ENCODE measurements around the gene TICAM2.

The TICAM2 gene

GRCh38 chr5:115568668-115569067 lies 33.6 kb downstream of the TICAM2 start:
- ChIA-PET CTCF (interaction anchor here (9.4 kb wide), 1 partner anchor 260 kb away, joined by 151 read pairs; no protein-coding TSS in a partner anchor), POLR2A (no interaction called here)
- Histone ChIP-seq H3K4me3 (ENCODE audit: low read depth, low read length) (no peak overlapping the region), H3K27ac (ENCODE audit: extremely low read depth, low read depth, low read length) (no peak overlapping the region), H3K9me3 (ENCODE audit: control insufficient read depth, insufficient read depth, low read depth, low read length) (no peaks in the 10 kb centered on the region), H3K4me1 (ENCODE audit: control insufficient read depth, insufficient read depth, low read length) (no peaks in the 10 kb centered on the region), H3K36me3 (ENCODE audit: control insufficient read depth in 2 of 2, insufficient read depth in 1 of 2, low read length in 2 of 2) (no peaks in the 10 kb centered on the region)
- no peak for TF ChIP-seq ZBTB7A (tag by site-specific recombination; IDR thresholded peaks at IDR 0.05; ENCODE audit: low read depth)
- no peak for TF ChIP-seq ZIC2 (tag by site-specific recombination; IDR thresholded peaks at IDR 0.05)
- no peak for TF ChIP-seq ZNF555 (tag by site-specific recombination; conservative IDR thresholded peaks at IDR 0.05)
- TF ChIP-seq ZNF112 (tag by site-specific recombination; IDR thresholded peaks at IDR 0.05): no peak
- TF ChIP-seq TRIM28 (IDR thresholded peaks at IDR 0.05; ENCODE audit: borderline replicate concordance, low read length): no peak
- TF ChIP-seq, protein P1, sequence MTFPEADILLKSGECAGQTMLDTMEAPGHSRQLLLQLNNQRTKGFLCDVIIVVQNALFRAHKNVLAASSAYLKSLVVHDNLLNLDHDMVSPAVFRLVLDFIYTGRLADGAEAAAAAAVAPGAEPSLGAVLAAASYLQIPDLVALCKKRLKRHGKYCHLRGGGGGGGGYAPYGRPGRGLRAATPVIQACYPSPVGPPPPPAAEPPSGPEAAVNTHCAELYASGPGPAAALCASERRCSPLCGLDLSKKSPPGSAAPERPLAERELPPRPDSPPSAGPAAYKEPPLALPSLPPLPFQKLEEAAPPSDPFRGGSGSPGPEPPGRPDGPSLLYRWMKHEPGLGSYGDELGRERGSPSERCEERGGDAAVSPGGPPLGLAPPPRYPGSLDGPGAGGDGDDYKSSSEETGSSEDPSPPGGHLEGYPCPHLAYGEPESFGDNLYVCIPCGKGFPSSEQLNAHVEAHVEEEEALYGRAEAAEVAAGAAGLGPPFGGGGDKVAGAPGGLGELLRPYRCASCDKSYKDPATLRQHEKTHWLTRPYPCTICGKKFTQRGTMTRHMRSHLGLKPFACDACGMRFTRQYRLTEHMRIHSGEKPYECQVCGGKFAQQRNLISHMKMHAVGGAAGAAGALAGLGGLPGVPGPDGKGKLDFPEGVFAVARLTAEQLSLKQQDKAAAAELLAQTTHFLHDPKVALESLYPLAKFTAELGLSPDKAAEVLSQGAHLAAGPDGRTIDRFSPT (tag by site-specific recombination; IDR thresholded peaks at IDR 0.05): no peak
- TF ChIP-seq ZNF626 (tag by site-specific recombination; IDR thresholded peaks at IDR 0.05): no peak
- no peak for TF ChIP-seq ZNF792 (tag by site-specific recombination; IDR thresholded peaks at IDR 0.05)
- no peak for TF ChIP-seq RBAK (tag by site-specific recombination; IDR thresholded peaks at IDR 0.05)
- no peak for TF ChIP-seq ZNF24 (tag by site-specific recombination; IDR thresholded peaks at IDR 0.05)
- TF ChIP-seq SCRT1 (tag by site-specific recombination; IDR thresholded peaks at IDR 0.05; ENCODE audit: borderline replicate concordance): no peak

DNA sequence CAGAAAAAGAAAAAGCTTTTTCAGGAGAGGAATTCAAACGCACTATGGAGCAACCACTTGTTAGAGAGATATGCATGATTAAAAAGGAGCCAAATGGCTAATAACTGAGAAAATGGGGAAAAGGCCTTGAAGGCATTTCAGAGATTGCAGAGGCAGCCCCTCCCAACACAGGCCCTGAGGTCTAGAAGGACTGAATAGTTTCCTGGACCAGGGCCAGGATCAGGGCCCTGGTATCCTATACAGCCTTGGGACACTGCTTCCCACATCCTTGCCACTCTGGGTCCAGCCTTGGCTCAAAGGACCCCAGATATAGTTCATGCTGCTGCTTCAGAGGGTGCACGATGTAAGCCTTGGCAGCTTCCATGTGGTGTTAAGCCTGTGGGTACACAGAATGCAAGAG lies 37.0 kb downstream of the TICAM2 start:
- Histone ChIP-seq H3K27ac (ENCODE audit: extremely low read depth, low read depth, low read length) (no peak overlapping the region), H3K4me3 (ENCODE audit: low read depth, low read length) (no peak overlapping the region), H3K36me3 (ENCODE audit: control insufficient read depth in 2 of 2, insufficient read depth in 1 of 2, low read length in 2 of 2) (no peaks in the 10 kb centered on the region), H3K4me1 (ENCODE audit: control insufficient read depth, insufficient read depth, low read length) (no peaks in the 10 kb centered on the region), H3K9me3 (ENCODE audit: control insufficient read depth, insufficient read depth, low read depth, low read length) (no peaks in the 10 kb centered on the region)
- POLR2A ChIA-PET: interaction anchor here (0.6 kb wide), 1 partner anchor 15 kb away, joined by 9 read pairs; no protein-coding TSS in a partner anchor
- CTCF ChIA-PET: interaction anchor here (1.5 kb wide), 1 partner anchor 9 kb away, joined by 9 read pairs; no protein-coding TSS in a partner anchor
- TF ChIP-seq ZNF146 (tag by site-specific recombination; IDR thresholded peaks at IDR 0.05): no peak
- no peak for TF ChIP-seq FEZF1 (tag by site-specific recombination; IDR thresholded peaks at IDR 0.05)
- no peak for TF ChIP-seq ZNF830 (tag by site-specific recombination; IDR thresholded peaks at IDR 0.05; ENCODE audit: low read depth)
- no peak for TF ChIP-seq KLF17 (tag by site-specific recombination; IDR thresholded peaks at IDR 0.05)
- TF ChIP-seq ZFP37 (tag by site-specific recombination; IDR thresholded peaks at IDR 0.05): no peak
- no peak for TF ChIP-seq ZNF24 (tag by site-specific recombination; IDR thresholded peaks at IDR 0.05)

DNA sequence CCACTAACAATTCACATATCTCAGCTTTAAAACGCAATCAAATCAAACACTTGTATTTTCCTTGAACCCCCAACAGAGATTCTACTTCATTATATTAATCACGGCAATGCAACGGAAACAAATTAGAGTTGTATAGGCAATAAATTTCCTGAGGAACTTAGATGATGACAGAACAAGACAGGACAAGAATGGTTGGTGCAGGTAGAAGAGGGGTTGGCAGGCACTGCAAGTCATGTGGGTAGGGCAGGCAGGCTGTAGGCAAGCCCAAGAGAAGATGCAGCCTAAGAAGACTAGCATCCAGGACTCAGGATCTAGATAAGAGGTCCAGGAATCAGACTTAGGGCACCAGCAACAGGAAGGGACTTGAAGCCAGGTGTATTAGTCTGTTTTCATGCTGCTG lies 41.1 kb downstream of the TICAM2 start:
- Histone ChIP-seq H3K4me1 (ENCODE audit: control insufficient read depth, insufficient read depth, low read length) (no peaks in the 10 kb centered on the region), H3K4me3 (ENCODE audit: low read depth, low read length) (no peak overlapping the region), H3K9me3 (ENCODE audit: control insufficient read depth, insufficient read depth, low read depth, low read length) (no peaks in the 10 kb centered on the region), H3K36me3 (ENCODE audit: control insufficient read depth in 2 of 2, insufficient read depth in 1 of 2, low read length in 2 of 2) (no peaks in the 10 kb centered on the region), H3K27ac (ENCODE audit: extremely low read depth, low read depth, low read length) (no peak overlapping the region)
- CTCF ChIA-PET: no interaction called here
- POLR2A ChIA-PET: no interaction called here
- TF ChIP-seq, protein P2, sequence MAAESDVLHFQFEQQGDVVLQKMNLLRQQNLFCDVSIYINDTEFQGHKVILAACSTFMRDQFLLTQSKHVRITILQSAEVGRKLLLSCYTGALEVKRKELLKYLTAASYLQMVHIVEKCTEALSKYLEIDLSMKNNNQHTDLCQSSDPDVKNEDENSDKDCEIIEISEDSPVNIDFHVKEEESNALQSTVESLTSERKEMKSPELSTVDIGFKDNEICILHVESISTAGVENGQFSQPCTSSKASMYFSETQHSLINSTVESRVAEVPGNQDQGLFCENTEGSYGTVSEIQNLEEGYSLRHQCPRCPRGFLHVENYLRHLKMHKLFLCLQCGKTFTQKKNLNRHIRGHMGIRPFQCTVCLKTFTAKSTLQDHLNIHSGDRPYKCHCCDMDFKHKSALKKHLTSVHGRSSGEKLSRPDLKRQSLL (tag by site-specific recombination; IDR thresholded peaks at IDR 0.05): no peak
- no peak for TF ChIP-seq ZBTB8A (tag by site-specific recombination; IDR thresholded peaks at IDR 0.05)
- TF ChIP-seq SP2 (tag by site-specific recombination; IDR thresholded peaks at IDR 0.05): no peak
- no peak for TF ChIP-seq ZNF280D (tag by site-specific recombination; IDR thresholded peaks at IDR 0.05)
- TF ChIP-seq CTCF (tag by site-specific recombination; IDR thresholded peaks at IDR 0.05): no peak
- no peak for TF ChIP-seq ZNF202 (tag by site-specific recombination; IDR thresholded peaks at IDR 0.05; ENCODE audit: borderline replicate concordance)
- no peak for TF ChIP-seq REPIN1 (tag by site-specific recombination; IDR thresholded peaks at IDR 0.05; ENCODE audit: low read depth)
- no peak for TF ChIP-seq TRIM28 (IDR thresholded peaks at IDR 0.05; ENCODE audit: borderline replicate concordance, low read length)
- TF ChIP-seq EGR2 (tag by site-specific recombination; IDR thresholded peaks at IDR 0.05; ENCODE audit: low read depth): no peak

Measured in HEK293 (cell line).